GM18520 (cell line): ENCODE data around the gene SOX2.

Experiments used
- ATAC-seq: cut with Tn5 transposase; IDR thresholded peaks from one replicate; pipeline ENCODE4 v1.9.1; 2021; ENCODE audit not compliant: unreplicated experiment

The SOX2 gene

GRCh38 chr3:181722766-181723425, 11.2 kb downstream of the SOX2 start:
- no peak for ATAC-seq

- ATAC-seq, result no peak
These were observed 12.0 kb downstream of the SOX2 start for GRCh38 chr3:181723625-181724191.

DNA sequence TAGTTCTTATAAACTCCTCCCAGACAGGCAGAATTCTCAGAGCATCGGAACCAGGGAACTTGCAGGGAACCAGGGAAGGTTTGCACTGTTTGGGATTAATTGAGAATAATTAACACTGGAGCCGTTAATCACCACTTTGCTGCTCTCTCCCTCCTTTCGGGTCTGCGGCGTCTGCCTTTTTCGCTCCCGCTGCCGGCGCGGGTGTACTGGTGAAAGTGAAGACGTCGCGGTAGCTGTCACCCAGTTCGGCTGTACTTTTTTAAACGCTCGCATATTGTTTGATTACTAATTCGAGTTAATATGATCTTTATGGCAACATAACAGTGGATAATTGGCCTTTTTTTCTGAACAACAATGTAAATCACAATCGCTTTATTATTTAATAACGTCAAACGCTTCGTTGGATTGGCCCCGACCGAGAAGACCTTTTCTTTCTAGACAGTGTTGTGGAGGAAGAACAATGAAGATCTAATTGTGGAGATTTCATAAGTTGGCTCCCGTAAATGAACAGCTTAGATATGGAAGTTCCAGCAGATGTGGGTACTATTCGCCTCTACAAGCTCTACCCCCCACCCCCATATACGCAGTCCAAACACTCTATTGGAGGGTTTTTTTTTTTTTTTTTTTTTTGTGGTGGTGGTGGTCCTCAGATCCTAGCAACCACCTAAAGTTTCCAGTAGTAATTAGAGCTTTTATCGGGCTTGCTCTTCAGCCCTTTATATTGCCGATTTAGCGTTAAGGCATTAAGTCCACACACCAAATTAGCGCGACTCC, 12.7 kb downstream of the SOX2 start:
- no peak for ATAC-seq

- no peak for ATAC-seq
These were observed 13.5 kb downstream of the SOX2 start for GRCh38 chr3:181725131-181725731.

GRCh38 chr3:181725830-181726229, 14.1 kb downstream of the SOX2 start:
- no peak for ATAC-seq

DNA sequence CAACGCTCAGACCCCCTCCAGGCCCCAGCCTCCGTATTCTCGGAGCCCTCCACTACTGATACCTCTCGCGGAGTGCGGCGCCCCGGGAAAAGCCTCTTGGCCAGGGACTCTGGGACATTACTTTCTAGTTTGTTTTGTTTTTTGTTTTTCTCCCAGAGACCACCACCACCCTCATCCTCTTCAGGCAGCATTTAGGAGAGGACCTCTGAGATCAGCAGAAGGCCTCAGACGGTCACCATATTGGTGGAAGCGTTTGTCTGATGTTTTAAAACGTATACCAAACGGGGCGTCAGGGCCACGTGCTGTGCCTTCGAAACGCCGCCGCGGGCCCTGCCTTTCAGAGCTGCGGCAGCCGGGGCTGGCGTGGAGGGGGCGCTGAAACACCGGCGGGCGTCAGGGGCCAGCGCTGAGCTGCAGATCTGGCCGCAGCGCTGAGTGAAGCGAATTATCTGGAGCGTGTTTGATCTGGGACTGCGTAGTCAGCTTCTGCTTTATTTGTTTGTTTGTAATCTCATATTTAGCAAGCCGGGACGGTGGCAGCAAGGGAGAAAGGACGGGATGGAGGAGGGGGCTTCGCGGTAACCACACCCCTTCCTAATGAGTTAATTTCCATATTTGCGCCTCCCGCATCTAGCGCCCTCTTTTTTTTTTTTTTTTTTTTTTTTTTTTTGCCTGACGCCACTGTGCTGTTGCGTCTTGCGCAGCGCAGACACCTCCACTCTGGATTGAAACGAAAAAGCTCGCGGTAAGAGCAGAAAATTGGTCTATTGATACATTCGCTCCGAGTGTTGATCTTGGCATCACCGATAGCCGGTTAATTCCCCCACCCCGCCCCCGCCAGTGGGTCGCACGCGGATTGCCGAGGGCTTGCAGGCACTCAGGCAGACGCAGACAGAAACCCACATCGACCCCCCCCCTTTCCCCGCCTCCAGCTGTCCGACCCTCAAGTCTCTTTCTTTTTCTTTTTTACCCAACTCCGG, 14.9 kb downstream of the SOX2 start:
- ATAC-seq, result no peak

GRCh38 chr3:181727341-181728032, 15.8 kb downstream of the SOX2 start:
- ATAC-seq, result no peak

DNA sequence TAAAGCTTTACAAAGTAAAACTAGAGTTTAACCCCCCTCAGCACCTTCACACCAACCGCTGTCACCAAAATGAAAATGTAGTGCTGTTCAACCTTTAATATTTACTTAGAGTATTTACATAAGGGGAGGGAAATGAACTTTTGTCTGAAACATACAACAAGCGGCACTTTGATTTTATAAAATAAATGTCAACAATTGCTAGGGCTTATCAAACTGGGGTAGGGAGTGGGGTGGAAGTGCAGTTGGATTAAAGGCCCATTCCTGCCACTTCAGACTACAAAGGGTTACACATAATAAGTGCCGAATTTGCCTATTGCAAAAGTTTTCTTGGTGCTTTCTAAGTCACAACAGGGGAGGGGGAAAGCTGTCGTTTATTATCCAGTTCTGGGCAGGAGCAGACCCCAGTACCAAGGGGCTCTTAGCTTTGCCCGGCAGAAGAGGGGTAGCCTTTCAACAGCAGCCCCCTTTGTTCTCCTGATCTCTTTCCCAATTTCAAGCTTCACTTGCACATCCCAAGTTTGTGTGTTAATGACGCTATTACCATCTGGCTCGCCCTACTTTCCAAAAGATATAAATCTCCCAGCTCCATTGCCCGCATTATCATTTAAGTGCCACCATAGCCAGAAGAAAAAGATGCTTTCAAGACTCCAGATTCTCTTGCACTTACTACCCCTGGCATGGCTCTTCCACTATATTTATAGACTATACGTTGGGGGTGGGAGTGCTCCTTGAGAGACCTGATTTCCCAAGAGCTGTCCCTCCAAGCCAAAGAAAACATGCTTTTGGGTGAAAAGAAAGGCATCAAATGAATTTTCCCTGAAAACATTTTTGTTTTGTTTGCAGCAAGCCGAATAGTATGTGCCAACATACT, 17.0 kb downstream of the SOX2 start:
- no peak for ATAC-seq

DNA sequence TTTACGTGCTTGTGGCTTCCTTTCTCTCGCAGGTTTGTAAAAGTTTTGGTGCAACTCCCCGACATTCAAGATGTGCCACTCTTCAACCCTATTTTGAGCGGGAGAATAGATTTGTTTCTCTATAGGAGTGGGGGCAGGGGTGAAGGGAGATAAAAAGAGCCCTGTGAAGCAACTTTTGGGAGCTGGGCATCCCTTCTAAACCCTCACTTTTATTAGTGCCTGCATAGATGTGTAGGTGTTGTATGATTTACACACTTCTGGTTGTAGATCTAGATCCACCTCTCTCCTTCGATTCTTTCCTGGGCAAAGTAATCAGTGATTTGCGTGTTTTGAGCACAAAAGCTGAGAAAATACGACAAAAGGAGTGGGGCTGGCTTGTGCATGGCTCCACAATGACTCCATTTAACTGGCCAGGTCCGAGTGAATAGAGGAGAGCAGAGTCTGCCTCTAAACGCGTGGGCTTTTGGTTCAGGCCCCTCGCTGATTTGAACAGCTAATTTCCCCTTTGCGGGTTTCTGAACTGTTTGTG, 17.7 kb downstream of the SOX2 start:
- ATAC-seq, result no peak

GRCh38 chr3:181730316-181730715, 18.6 kb downstream of the SOX2 start:
- ATAC-seq, result no peak

GRCh38 chr3:181730934-181731333, 19.2 kb downstream of the SOX2 start:
- no peak for ATAC-seq

GRCh38 chr3:181735911-181736310, 24.2 kb downstream of the SOX2 start:
- ATAC-seq, result no peak

DNA sequence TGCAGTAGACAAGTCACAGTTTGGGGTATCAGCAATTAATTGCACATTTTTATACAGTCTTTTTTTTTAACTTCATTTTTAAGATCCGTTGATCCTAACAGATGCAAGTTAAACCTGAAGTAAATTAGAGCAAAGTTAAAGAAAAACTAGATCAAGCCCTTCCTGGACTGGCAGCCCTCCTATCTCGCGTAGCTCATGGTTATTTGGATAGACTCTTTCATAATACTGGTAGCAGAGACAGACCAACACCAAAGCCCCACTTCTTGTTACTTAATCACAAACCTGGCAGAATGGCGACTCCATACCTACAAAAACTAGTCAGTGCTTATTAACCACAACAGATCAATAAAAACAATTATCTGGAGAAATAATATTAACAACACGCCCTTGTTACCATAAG, 26.8 kb downstream of the SOX2 start:
- ATAC-seq, result no peak

DNA sequence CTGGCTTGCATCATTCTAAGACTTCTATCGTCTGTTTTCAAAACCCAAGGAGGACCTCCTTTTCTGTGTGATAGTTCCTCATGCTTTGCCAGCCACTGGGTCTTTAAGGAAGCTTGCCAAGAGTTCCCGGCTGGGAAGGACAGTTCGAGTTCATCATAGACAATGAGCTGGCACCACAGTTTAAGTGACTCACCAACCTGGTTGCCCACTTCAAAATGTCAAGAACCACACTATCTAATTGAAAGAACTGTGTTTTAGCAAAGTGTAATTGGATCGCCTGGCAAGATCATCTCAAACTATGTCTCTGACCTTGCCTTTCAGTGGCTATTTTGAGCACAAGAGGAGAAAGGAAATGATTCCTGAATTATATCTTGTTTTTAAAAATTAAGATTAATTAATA, 27.9 kb downstream of the SOX2 start:
- no peak for ATAC-seq

GRCh38 chr3:181741417-181741816, 29.7 kb downstream of the SOX2 start:
- no peak for ATAC-seq

DNA sequence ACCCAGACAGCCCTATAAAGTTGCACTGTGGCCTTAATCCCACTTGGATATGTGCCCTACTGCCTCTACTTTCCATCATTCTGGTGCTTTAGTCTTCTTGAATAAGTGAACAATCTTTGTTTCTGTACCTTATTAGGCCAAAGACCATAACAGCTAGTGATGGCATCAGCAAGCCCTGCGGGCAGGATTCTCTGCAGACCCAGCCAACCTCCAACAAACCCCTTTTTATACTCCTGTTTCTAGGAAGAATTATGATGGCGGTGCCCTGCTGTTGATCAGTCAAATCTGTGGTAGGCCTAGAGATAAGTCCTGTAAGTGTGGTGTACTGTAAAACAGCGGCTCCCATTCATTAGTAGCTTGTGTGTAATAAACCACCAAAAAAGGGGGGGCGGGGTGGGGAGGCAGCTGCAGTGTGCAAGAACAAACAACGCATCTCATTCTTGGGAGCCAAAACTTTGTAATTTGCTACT, 40.5 kb downstream of the SOX2 start:
- no peak for ATAC-seq

DNA sequence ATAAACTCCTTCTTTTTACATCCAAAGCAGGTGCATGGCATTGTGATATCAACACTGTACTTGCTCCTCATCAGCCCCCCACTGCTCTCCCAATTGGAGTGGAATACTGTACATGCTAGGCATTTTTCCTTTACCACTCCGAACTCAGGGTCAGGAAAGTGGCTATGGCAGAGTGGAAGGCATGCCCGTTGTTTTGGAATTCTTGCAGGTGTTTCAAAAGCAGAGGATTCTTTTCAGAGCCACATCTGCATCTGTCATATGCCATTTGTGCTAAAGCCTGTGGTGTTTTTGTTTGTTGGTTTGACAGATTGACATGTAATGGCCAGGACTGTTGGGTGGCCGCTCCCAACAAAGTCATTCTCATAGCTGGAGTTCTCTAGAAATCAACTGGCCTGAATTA, 41.7 kb downstream of the SOX2 start:
- ATAC-seq, result no peak

DNA sequence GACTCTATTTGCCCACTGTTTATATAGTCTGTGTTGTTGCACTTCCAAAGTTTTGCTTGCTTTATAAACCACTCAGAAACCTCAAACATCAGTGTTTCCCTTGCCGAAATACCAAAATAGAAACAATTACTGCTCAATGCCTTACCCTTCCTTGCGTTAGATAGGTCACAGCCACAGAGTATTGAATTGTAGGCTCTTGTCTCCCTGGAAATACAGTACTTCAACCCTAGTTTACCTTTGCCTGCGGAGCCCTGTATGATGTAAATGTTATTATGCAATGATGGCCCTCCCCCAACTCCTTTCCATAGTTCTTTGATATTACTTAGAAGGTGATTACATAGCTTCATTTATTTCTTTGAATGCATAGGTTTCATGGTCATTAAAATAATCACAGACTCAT, 44.2 kb downstream of the SOX2 start:
- no peak for ATAC-seq
